ENCODE results near the gene SHC2.
"Not testable (repeated sequence)": the region's sequence is repeated elsewhere in the genome, so short reads cannot be mapped to it uniquely, and the experiment has no call there.

Gene SHC2

DNA sequence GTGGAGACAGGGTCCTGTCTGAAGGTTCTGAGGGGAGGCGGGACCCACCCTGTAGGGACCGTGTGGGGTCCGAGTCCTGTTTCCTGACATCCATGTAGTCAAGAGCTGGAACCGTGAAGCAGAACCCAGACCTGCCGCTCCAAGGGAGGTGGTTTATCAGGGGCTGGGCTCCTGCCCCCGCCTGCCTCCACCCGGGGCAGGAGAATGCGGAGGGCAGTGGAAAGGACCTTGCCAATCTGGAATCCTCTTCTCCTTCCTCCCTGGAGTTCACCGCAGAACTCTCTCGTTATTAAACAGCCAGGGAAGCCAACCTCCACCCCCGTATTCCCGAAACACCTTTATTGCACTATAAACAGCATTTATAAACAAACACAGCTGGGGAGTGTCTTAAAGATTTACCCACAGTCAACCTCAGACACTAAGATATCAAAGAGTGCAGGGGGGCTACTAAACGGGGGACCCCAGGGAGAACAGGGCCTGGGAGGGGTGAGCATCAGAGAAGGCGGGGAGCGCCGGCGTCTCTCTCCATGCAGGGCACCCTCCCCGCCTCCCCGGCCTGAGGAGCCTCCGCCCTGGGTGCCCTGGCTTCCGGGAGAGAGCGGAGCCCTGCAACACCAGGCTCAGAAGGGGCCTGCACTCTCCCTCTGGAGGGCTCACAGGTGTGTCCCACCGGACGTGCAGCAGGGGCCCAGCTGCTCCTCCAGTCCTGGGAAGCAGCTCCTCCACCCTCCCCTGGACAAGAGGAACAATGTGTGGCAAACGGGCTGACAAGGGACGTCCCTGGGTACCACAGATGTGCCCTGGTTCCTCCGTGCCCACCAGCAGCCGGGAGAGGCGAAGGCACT, 55.5 kb downstream of the SHC2 start:
- peak; percentile 7 for DNase-seq

DNA sequence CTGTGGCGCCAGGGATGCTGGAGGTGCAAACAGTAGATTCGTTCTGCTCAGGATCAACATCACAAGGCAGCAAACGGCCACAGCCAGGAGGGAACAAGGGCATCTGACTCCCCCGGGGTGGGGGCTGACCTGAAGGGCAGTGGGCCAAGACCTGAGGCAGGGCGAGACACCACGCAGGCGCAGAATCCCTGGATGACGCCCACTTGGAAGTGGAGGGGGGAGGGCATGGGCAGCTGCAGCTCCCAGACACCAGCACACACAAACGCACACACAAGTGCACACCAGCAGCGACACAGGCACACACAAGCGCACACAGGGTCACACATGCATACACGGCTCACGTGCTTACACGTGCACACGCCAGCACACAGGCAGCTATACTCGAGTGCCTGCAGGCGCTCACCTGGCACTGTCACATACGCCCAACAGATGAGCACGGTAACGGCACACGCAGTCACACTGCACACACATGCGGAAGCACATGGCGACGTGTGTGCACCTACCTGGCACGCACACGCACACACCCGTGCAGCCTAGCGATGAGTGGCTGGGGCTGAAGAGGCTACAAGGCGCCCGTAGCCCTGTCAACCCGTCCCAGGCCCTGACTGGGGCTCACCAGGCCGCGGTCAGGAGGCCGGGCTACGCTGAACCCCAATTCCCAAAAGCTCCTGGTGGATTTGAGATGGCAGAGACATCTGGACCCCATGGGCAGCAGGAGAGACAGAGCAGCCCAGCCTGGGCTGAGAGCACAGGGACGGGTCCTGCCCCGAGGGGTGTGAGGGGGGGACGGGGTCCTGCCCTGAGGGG, 57.4 kb downstream of the SHC2 start:
- peak; percentile 4 for DNase-seq

DNA sequence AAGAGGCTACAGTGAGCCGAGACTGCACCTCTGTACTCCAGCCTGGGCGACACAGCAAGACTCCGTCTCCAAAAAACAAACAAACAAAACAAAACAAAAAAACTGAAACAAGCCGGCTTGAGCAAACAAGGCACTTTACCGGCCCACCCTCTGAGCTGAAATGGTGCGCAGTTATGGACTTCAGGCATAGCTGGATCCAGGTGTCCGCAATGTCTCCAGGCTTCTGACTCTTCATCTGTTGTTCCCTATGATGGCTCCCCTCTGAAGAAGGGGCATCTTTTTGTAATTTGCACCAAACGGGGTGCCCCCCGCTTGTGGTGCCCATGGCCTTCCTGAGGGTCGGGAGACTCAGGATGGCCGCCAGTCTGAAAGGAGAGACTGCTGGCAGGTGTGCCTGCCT, 58.0 kb downstream of the SHC2 start:
- no peak for DNase-seq

DNA sequence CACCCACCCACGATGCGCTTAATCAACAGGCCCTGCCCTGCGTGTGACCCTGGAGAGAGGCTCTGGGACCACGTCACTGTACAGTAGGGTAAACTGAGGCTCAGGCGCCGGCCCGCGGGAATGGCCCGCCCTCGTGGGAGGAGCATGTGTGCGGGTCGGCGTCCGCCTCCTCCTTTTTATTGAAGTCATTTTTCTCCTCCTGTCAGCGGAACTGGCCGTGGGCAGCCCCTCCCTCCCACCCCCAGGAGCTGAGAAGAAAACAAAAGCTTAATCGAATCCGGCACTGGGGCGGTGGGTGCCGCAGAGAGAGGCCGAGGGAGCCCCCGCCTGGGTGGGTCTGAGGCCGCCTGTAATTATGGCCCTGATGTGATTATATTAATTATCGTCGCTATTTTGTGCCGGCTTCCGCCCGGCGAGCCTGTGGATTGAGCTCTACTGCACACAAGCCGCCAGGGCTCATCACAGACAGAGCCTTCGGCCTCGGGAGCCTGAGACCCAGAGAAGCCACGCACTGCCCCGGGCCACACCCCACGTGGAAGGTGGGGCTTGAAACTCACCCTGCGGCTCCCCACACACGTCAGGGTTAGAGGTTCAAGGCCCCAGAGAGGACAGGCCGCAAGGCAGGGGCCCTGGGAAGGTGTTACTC, 58.8 kb downstream of the SHC2 start:
- DNase-seq, result no peak

DNA sequence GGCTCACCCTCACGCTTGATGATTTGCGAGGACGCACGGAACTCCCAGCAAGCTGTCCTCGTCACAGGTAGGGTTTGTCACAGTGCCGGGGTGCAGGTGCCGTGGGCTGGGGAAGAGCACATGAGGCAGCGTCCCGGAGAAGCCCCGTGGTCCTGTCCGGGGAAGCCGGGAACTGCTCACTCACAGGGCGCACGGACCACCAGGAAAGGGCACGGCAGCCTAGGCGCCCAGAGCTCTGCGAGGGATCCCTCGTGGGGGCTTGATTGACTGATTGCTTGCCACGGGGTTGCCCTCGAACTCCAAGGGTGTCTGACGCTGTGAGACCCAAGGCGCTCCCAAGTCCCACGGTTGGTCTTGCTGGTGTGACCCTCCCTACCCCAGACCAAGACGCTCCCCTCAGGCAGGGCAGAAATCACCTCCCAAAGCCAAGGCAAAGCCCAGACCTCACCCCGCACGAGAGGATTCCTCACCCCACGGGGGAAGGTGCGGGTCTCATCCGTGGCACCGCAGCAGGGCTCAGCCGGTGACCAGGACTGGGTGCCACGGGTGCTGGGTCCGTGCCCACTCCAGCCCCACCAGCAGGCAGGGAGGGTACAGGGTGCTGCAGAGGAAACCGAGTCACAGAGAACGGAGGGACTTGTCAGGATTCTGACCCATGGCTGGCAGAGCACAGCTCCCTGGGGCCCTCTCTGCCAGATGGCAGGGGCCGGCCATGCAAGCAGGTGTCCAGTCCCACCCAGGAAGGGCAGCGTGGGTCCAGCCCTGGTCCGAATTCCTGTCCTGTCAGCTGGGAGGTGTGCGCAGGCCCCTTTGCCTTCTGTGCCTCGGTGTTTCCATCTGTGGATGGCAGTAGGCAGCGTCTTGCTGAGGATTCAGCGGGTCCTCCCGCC, 59.6 kb downstream of the SHC2 start:
- peak; percentile 9 for DNase-seq

DNA sequence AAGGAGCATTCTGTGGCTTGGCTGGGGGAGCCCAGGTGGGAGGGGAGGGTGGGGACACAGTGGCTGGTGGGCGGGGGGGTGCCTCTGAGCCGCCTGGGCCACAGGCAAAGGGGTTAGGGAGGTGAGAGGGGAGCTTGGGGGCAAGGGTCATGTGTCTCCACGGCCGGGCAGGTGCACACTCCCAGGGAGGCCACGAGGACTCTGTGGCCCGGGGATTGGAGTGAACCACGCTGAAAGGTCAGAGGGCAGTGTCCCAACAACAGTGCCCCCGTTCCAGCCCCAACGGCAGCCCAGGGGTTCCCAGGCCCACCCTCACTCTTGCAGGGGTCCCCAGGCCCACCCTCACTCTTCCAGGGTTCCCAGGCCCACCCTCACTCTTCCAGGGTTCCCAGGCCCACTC, 61.5 kb downstream of the SHC2 start:
- no peak for DNase-seq

DNA sequence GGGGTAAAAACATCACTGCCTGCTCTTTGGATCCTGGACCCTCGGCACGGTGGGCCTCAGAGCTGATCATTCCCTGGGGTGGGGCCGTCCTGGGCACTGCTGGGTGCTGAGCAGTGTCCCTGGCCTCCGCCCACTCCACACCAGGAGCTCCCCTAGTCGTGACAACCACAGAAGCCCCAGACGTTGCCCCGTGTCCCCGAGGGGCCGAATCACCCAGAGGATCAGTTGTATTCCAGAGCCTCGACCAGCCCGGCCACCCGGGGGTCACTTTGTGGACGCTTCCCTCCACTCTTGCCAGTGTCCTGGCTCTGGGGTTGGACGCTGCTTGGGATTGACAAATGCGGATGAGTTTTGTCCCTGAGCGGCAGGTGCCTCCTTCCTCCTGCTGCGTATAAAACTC, 62.1 kb downstream of the SHC2 start:
- peak; percentile 11 for DNase-seq

DNA sequence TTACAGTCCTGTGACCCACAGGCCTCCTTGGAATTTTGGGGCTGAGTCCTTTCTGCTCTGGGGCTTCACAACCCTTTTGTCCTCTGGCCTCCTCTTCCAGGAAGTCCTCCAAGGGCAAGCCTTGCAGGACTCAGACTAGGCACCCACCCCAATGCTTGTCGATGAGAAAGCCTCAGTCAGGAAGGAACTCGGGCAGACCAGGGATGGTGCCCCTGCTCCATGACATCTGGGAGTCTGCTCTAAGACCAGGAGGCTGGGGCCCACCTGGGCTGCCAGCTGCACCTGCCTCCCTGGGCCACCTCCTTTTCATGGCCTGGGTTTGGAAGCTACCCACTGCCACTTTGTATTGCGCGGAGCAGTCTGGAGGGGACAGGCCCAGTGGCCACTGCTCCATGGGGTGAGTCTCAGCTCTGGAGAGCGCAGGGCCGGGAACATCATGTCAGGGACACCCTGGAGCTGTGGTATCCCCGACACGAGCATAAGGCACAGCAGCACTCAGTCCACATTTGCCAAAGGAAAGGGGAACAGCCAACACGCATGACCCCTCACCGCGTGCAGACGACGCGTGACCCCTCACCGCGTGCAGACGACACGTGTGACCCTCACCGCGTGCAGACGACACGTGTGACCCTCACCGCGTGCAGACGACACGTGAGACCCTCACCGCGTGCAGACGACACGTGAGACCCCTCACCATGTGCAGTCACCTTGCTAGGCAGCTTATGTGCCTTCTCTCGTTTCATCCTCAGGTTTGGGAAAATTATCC, 62.7 kb downstream of the SHC2 start:
- peak; percentile 1 for DNase-seq

DNA sequence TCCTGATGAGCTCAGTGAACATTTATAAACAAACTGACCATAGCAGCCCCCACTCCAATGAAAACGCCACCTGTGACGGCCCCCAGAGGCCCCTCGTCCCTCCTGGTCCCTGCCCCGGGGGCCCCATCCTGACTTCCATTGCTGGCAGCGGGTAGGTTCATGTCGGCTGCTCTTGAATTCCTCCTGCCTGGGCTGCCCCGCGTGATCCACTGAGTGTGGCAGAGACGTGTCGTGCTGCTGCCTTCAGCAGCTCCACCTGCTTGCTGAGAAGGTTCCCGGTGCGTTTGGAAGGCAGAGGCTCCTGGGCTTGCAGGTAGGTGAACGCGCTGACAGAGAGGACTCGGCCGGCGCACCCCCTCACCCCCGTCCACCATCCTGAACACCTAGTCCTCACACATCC, 63.5 kb downstream of the SHC2 start:
- no peak for DNase-seq

DNA sequence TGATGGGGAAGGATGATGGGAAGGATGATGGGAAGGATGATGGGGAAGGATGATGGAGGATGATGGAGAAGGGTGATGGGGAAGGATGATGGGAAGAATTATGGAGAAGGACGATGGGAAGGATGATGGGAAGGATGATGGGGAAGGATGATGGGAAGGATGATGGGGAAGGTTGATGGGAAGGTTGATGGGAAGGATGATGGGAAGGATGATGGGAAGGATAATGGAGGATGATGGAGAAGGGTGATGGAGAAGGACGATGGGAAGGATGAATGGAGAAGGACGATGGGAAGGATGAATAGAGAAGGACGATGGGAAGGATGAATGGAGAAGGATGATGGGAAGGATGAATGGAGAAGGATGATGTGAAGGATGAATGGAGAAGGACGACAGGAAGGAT, 65.4 kb downstream of the SHC2 start:
- DNase-seq, result no peak

DNA sequence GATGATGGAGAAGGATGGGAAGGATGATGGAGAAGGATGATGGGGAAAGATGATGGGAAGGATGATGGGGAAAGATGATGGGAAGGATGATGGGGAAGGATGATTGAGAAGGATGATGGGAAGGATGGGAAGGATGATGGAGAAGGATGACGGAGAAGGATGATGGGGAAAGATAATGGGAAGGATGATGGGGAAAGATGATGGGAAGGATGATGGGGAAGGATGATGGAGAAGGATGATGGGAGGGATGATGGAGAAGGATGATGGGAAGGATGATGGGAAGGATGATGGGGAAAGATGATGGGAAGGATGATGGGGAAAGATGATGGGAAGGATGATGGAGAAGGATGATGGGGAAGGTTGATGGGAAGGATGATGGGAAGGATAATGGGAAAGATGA, 66.0 kb downstream of the SHC2 start:
- not testable (repeated sequence) for DNase-seq

DNA sequence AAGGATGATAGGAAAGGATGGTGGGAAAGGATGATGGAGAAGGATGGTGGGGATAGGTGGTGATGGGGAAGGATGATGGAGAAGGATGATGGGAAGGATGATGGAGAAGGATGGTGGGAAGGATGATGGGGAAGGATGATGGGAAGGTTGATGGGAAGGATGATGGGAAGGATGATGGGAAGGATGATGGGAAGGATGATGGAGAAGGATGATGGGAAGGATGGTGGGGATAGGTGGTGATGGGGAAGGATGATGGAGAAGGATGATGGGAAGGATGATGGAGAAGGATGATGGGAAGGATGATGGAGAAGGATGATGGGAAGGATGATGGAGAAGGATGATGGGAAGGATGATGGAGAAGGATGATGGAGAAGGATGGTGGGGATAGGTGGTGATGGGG, 67.3 kb downstream of the SHC2 start:
- not testable (repeated sequence) for DNase-seq

DNA sequence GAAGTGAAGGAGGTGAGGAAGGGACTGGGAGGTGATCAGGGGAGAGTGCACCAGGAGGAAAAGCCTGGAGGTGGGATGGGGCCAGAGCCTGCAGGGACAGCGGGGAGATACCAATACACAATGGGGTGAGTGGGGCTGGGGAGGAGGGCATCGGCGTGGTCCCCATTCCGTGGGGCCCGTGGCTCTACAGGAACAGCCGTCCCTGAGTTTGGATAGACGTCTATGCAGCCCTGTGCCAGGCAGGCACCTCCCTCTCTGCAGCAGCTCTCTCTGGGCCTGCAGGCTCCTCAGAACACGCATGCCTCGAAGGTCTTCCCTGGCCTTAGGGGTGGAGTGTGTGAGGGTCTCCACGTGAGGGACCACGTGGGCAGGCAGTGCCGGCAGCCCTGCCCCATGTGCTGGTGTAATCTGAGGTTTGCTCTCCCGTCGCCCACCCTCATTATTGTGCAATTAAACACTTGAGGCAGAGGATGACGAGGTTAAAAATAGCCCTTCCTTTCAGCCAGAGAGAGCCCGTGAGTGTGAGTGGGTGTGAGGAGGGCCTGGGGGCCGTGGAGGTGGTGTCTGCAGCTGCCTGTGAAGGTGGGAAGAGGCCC, 68.4 kb downstream of the SHC2 start:
- DNase-seq, result peak; percentile 3

DNA sequence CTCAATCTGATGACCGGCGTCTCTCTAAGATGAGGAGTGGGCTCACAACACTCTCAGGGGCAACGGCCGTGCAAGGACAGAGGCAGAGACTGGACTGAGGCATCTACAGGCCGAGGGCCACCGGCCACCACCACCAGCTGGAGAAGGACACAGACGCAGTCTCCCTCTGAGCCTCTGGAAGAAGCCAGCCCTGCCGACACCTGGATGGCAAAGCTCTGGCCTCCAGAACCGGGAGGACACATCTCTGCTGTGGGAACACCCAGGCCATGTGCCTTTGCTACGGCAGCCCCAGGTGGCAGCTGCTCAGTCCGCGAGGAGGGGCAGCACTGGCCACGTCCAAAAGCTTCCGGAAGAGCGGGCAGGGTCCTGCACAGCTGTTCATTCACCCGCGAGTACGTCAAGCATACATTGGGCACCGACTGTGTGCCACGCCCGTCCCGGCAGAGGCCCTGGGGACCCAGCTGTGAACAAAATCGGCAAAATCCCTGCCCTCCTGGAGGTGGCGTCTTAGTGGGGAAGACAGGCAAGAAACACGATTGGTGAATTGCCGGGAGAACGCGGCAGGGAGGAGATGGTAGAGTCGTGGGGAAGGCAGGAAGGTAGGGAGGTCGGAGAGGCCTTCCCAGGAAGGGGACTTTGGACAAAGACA, 69.0 kb downstream of the SHC2 start:
- no peak for DNase-seq

DNA sequence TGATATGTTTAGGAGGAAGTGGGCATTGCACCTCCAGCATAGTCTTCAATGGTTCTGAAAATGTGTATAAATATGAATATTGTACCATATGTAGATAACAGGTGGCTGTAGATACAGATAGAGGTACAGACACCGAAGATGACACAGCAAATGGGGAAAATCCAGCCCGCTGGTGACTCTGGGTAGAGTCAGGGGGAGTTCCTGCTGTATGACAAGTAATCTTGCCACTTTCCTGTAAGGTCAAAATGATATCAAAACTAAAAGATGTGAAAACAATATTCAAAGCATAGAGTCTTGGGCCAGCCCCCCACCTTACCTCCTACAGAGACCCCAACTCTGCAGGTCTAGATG, 69.7 kb downstream of the SHC2 start:
- DNase-seq, result peak; percentile 5

DNA sequence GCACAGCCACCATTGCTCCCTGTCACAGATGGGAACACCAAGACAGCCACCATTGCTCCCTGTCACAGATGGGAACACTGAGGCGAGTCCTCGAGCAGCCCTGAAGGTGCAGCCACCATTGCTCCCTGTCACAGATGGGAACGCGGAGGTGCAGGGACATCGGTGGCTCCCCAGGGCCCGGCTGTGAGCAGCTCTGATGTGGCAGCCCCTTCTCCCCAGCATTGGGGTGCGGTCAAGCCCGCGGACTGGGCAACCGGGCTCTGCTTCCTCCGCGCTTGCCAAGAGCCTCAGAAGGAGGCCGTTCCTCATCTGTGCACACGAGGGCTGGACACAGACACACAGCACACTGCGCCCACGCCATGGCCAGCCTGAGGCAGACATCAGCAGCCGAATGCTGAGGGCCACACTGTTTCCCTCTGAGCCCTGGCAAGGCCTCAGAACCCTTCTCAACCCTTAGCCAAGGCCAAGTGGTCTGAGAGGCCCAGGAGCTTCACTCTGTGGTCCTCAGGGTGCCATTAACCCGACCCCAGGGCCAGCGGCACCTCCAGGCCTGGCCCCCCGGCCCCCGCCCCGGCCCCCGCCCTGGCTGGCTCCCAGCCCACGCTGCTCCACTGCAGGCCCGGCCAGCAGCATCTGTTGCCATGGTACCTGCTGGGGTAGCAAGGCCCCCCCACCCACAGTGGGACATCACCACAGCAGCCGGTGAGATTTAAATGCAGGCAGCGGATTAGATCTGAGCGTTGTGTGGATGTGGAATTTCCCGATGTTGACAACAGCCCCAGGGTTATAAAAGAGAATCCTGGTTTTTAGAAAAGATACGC, 70.2 kb downstream of the SHC2 start:
- DNase-seq, result peak; percentile 6

DNA sequence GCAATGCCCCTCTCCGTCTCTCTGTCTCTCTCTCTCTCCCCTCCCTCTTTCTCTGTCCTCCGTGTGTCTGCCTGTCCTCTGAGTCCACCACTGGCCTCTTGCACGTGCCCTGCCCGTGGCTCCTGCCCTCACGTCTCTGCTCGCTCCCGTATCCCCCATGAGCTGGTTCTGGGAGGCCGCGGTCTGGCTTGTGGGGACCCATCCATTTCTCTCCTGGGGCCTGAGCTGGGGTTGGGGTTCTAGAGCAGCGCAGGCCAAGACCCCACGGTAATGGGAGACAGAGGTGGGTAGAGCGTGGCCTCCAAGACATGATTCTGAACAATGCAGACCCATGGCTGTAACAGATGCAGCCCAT, 70.9 kb downstream of the SHC2 start:
- DNase-seq, result peak; percentile 4

DNA sequence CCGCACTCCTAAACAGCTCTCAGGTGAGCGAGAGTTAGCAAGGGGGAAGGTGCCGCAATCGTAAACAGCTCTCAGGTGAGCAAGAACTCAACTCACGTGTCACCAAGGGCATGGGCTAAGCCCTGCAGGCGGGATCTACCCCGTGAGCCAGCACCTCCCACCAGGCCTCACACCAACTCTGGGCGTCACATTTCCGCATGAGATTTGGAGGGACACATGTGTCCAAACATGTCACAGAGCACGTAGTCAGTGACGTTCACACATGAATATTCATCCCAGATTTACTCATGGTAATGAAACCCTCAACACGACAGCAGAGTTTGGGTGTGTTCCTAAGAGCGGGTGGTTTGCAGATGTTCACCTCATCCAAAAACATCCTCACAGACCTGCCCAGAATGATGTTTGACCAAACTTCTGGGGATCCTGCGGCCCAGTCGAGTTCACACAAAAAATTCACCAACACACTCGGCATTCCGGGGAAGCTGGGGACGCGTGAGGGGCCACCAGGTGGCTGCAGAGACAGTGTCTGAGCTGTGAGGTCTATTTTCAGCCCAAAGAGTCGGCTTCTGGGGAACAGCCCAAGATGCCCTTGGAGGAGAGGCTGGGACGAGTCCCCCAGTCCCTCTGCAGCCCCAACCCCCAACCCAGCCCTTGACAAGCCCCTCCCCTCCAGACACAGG, 71.4 kb downstream of the SHC2 start:
- DNase-seq, result no peak

DNA sequence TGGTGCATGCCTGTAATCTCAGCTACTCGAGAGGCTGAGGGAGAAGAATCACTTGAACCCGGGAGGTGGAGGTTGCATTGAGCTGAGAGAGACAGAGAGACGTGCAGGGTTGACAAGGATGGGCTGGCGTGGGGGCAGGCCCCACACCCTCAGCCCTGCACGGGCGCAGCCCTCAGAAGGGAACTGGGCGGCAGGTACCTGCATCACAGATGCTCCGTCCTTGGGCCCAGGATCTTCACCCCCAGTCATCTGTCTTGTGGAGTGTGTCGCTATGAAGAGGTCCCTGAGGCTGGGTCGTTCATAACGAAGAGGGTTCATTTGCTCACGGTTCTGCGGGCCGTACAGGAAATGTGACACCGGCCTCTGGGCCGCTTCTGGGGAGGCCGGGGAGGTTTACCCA, 72.1 kb downstream of the SHC2 start:
- DNase-seq, result peak; percentile 4

DNA sequence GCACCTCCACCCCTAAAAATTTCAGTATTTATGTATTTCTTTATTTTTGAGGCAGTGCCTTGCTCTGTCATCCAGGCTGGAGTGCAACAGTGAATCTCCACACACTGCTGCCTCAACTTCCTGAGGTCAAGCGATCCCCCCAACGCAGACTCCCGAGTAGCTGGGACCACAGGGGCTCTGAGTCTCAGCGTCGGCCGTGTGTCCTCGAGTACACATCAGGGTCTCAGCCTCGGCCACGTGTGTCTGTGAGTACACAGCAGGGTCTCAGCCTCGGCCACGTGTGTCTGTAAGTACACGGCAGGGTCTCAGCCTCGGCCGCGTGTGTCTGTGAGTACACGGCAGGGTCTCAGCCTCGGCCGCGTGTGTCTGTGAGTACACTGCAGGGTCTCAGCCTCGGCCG, 73.1 kb downstream of the SHC2 start:
- peak; percentile 5 for DNase-seq

All from activated naive CD4-positive, alpha-beta T cell treated with anti-CD3 and anti-CD28 coated beads, Interleukin-2, amount 50 U/mL, for 16 hours (primary cell).